ENCODE data around the gene NXPE2.

NXPE2 gene

GRCh38 chr11:114746013-114746412 lies 67.7 kb downstream of the NXPE2 start:
- DNase-seq, result no peak

All from NCI-H2081 (cell line).